Upper lobe of right lung (tissue), 1 donor: ENCODE measurements around the gene GPR61. TPM values are rescaled to one million over a fixed set of nuclear protein-coding genes. Genes with fewer than 3 reads are reported as not detected.

Source experiments
- ATAC-seq: fragments of 200-7000 bp; cut with Tn5 transposase; one replicate; pipeline ENCODE4 v1.9.1; 2020; ENCODE audit warnings: mild to moderate bottlenecking, moderate library complexity
- DNase-seq: peaks from one replicate; pipeline ENCODE4 v3.0.0-alpha.2; 2020
- H3K27ac ChIP-seq: fragments of 200-600 bp; one replicate; pipeline ENCODE4 v1.8.0; 2022
- H3K27me3 ChIP-seq: fragments of 200-600 bp; one replicate; pipeline ENCODE4 v1.8.0; 2022; ENCODE audit warnings: mild to moderate bottlenecking
- H3K36me3 ChIP-seq: fragments of 200-600 bp; one replicate; pipeline ENCODE4 v1.8.0; 2022
- H3K4me1 ChIP-seq: fragments of 200-600 bp; one replicate; pipeline ENCODE4 v1.8.0; 2022
- H3K4me3 ChIP-seq: fragments of 200-600 bp; one replicate; pipeline ENCODE4 v1.8.0; 2022; ENCODE audit warnings: mild to moderate bottlenecking
- H3K9me3 ChIP-seq: fragments of 200-600 bp; one replicate; pipeline ENCODE4 v1.8.0; 2022
- intact Hi-C: fragments of 100-400 bp; cut with DNase I; formaldehyde crosslinking; loops from one replicate; pipeline ENCODE4 v1.11.0; 2022
- total RNA-seq: library from RNA; stranded (reverse); fragmentation: NEBNext Ultra II Directional; extraction: Animal tissue kit (Norgen Biotek cat#: 25700); gene quantifications from one replicate; pipeline ENCODE4 v1.2.1, GENCODE V29; 2021
- TF ChIP-seq, protein P1 (sequence below): fragments of 200-600 bp; IDR thresholded peaks from one replicate; pipeline ENCODE4 v1.8.0; 2022; ENCODE audit warnings: antibody characterized with exemption
- donor health status: DM: no; HTN: yes; CAD: no; lungs with severe emphysema.

Gene GPR61
- total RNA-seq, 1 donor from 2014 or later = not detected

GRCh38 chr1:109499081-109499480 is 40.6 kb upstream of the GPR61 start:
- intact Hi-C loops = no loop called here
- H3K4me1 ChIP-seq = peaks cover 51% of the 10 kb centered on the region
- no peaks in the 10 kb centered on the region for H3K9me3 ChIP-seq
- no peak for DNase-seq
- peaks cover 14% of the 10 kb centered on the region for H3K36me3 ChIP-seq
- ATAC-seq = peak; percentile 40
- H3K27ac ChIP-seq = peak overlapping the region; percentile 25
- no peaks in the 10 kb centered on the region for H3K27me3 ChIP-seq
- TF ChIP-seq, protein P1, sequence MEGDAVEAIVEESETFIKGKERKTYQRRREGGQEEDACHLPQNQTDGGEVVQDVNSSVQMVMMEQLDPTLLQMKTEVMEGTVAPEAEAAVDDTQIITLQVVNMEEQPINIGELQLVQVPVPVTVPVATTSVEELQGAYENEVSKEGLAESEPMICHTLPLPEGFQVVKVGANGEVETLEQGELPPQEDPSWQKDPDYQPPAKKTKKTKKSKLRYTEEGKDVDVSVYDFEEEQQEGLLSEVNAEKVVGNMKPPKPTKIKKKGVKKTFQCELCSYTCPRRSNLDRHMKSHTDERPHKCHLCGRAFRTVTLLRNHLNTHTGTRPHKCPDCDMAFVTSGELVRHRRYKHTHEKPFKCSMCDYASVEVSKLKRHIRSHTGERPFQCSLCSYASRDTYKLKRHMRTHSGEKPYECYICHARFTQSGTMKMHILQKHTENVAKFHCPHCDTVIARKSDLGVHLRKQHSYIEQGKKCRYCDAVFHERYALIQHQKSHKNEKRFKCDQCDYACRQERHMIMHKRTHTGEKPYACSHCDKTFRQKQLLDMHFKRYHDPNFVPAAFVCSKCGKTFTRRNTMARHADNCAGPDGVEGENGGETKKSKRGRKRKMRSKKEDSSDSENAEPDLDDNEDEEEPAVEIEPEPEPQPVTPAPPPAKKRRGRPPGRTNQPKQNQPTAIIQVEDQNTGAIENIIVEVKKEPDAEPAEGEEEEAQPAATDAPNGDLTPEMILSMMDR = no peak
- no peak overlapping the region for H3K4me3 ChIP-seq

- peaks cover 49% of the 10 kb centered on the region for H3K4me1 ChIP-seq
- TF ChIP-seq, protein P1 = peak; percentile 49
- peaks cover 14% of the 10 kb centered on the region for H3K36me3 ChIP-seq
- no peaks in the 10 kb centered on the region for H3K9me3 ChIP-seq
- intact Hi-C loops = no loop called here
- H3K4me3 ChIP-seq = no peak overlapping the region
- peak; percentile 77 for DNase-seq
- H3K27me3 ChIP-seq = no peaks in the 10 kb centered on the region
- H3K27ac ChIP-seq = peak overlapping the region; percentile 63
- ATAC-seq = peak; percentile 79
Observed at GRCh38 chr1:109499661-109500536, 39.8 kb upstream of the GPR61 start.

DNA sequence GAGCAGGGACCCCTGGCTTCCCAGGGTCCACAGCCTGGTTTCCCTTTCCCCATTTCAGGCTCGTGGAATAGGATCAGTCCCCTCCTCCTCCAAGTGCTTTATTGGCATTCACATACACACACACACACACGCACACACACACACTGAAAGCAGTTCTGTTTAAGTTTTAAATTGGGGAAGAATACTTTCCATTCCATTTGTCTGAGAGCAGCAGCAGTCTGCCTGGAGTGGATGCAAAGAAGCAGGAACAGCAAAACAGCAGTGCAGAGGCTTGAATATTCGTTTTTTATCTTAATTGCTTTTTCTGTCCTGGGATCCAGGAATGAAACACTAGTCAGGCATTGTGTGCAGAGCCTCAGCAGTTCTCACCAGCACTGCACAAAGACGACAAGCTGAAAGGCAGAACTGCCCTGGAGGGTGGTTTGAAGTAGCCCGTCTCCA is 38.7 kb upstream of the GPR61 start:
- no peak overlapping the region for H3K4me3 ChIP-seq
- TF ChIP-seq, protein P1 = no peak
- peaks cover 10% of the 10 kb centered on the region for H3K36me3 ChIP-seq
- peak overlapping the region; percentile 63 for H3K27ac ChIP-seq
- peaks cover 45% of the 10 kb centered on the region for H3K4me1 ChIP-seq
- no peaks in the 10 kb centered on the region for H3K9me3 ChIP-seq
- intact Hi-C loops = no loop called here
- ATAC-seq = peak; percentile 8
- H3K27me3 ChIP-seq = no peaks in the 10 kb centered on the region
- DNase-seq = no peak

DNA sequence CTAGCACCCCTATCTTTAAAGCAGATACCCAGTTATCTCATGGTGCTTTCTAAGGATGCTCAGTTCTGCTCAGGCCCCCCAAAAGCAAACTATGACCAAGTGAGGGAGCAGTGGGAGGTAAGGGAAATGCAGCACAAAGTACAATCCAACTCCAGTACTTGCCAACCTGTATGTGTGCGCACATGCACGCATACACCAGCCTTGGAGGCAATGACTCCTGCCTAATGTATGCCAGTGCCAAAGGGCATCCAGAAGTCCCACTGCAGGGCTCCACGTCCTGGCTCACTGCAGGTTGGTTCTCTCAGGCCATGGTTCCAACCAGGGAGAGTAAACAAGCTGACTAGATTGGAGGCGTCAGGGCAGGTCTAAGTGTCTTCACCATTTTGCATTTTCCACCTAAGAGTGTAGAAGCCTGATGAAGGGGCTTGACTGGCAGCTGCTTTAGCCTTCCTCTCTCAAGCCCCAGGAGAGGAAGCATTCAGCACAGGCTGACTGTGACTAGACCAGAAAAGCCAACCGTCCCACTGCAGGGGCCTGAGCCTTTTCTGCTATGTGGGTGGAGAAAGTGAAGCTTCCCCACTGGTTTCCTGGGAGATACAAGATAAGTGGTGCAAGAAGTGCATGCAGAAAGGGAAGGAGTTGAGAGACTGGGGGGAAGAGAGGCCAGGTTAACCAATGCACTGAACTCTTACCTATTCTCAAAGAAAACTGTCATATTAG is 37.9 kb upstream of the GPR61 start:
- peaks cover 2% of the 10 kb centered on the region for H3K36me3 ChIP-seq
- TF ChIP-seq, protein P1 = no peak
- ATAC-seq = peak; percentile 55
- intact Hi-C loops = no loop called here
- H3K4me1 ChIP-seq = peaks cover 45% of the 10 kb centered on the region
- peak overlapping the region; percentile 11 for H3K27ac ChIP-seq
- no peak overlapping the region for H3K4me3 ChIP-seq
- H3K27me3 ChIP-seq = no peaks in the 10 kb centered on the region
- H3K9me3 ChIP-seq = no peaks in the 10 kb centered on the region
- DNase-seq = no peak

- peaks cover 45% of the 10 kb centered on the region for H3K4me1 ChIP-seq
- no peaks in the 10 kb centered on the region for H3K9me3 ChIP-seq
- intact Hi-C loops = no loop called here
- no peaks in the 10 kb centered on the region for H3K27me3 ChIP-seq
- DNase-seq (no peak), ATAC-seq (no peak)
- TF ChIP-seq, protein P1 = no peak
- peak overlapping the region; percentile 11 for H3K27ac ChIP-seq
- H3K4me3 ChIP-seq = no peak overlapping the region
- H3K36me3 ChIP-seq = no peaks in the 10 kb centered on the region
Observed at GRCh38 chr1:109502364-109502851, 37.3 kb upstream of the GPR61 start.
